Ramos (cell line): ENCODE data around the gene IHH.

ENCODE experiments used
- in situ Hi-C: fragments of 300-500 bp; cut with MboI; formaldehyde crosslinking; loops from one replicate; pipeline ENCODE4 v1.14.3; 2022; ENCODE audit warnings: low sequenced_read_pairs; ENCODE audit not compliant: unreplicated experiment

The IHH gene

GRCh38 chr2:219078126-219078525 is 17.4 kb upstream of the IHH start:
- in situ Hi-C loops = no loop called here

GRCh38 chr2:219076253-219076652 is 15.5 kb upstream of the IHH start:
- in situ Hi-C loops = no loop called here

GRCh38 chr2:219073413-219074129 is 12.8 kb upstream of the IHH start:
- in situ Hi-C loops = no loop called here

GRCh38 chr2:219072741-219073250 is 12.1 kb upstream of the IHH start:
- in situ Hi-C loops = no loop called here

GRCh38 chr2:219071131-219071816 is 10.6 kb upstream of the IHH start:
- in situ Hi-C loops = no loop called here

GRCh38 chr2:219065484-219065883 is 4.8 kb upstream of the IHH start:
- in situ Hi-C loops = no loop called here

- in situ Hi-C loops = no loop called here
Measured at GRCh38 chr2:219062081-219062480, 1.4 kb upstream of the IHH start.

- in situ Hi-C loops = no loop called here
Measured at GRCh38 chr2:219059725-219060682, 717 bp downstream of the IHH start.

- in situ Hi-C loops = no loop called here
Measured at GRCh38 chr2:219059375-219059724, 1.4 kb downstream of the IHH start.

- in situ Hi-C loops = no loop called here
Measured at GRCh38 chr2:219058541-219059374, 2.0 kb downstream of the IHH start.

- in situ Hi-C loops = no loop called here
Measured at GRCh38 chr2:219057709-219058540, 2.8 kb downstream of the IHH start.

- in situ Hi-C loops = no loop called here
Measured at GRCh38 chr2:219056896-219057708, 3.6 kb downstream of the IHH start.

GRCh38 chr2:219056176-219056895 is 4.4 kb downstream of the IHH start:
- in situ Hi-C loops = no loop called here

GRCh38 chr2:219054956-219055903 is 5.5 kb downstream of the IHH start:
- in situ Hi-C loops = no loop called here

GRCh38 chr2:219049282-219049681 is 11.4 kb downstream of the IHH start:
- in situ Hi-C loops = no loop called here

GRCh38 chr2:219045937-219046550 is 14.7 kb downstream of the IHH start:
- in situ Hi-C loops = no loop called here
